Loucy (cell line): ENCODE data around the gene ZKSCAN4.

Source experiments
- H2AFZ ChIP-seq: fragments of 200-600 bp; sonication (generic); 2 replicates; pipeline ENCODE4 v1.6.0; 2016; ENCODE audit warnings: antibody characterized with exemption, mild to moderate bottlenecking, low read length, moderate library complexity
- H3F3A ChIP-seq: fragments of 200-600 bp; 2 replicates; pipeline ENCODE4 v1.6.0; 2016; ENCODE audit warnings: antibody characterized with exemption, low read depth, mild to moderate bottlenecking
- H3K27me3 ChIP-seq: fragments of 200-600 bp; sonication (generic); 2 replicates; pipeline ENCODE4 v1.6.1; 2014; ENCODE audit warnings: low read length, mild to moderate bottlenecking; ENCODE audit not compliant: insufficient read depth, poor library complexity, severe bottlenecking
- H3K36me3 ChIP-seq: fragments of 200-600 bp; sonication (generic); 2 replicates; pipeline ENCODE4 v1.6.1; 2016; ENCODE audit warnings: low read length; ENCODE audit not compliant: insufficient read depth
- H3K4me1 ChIP-seq: fragments of 200-600 bp; sonication (generic); 2 replicates; pipeline ENCODE4 v1.5.1; 2014; ENCODE audit warnings: low read length, mild to moderate bottlenecking; ENCODE audit not compliant: insufficient read depth, poor library complexity, severe bottlenecking
- H3K4me2 ChIP-seq: fragments of 200-600 bp; sonication (generic); 2 replicates; pipeline ENCODE4 v1.6.0; 2014; ENCODE audit warnings: antibody characterized with exemption, low read length, low read depth, mild to moderate bottlenecking; ENCODE audit not compliant: poor library complexity, severe bottlenecking
- H3K4me3 ChIP-seq: fragments of 200-600 bp; sonication (generic); 2 replicates; pipeline ENCODE4 v1.5.1; 2014; ENCODE audit warnings: low read length, mild to moderate bottlenecking, mixed read lengths; ENCODE audit not compliant: poor library complexity, severe bottlenecking
- H3K79me2 ChIP-seq: fragments of 200-600 bp; sonication (generic); 2 replicates; pipeline ENCODE4 v1.6.1; 2014; ENCODE audit warnings: low read length; ENCODE audit not compliant: insufficient read depth
- H3K9ac ChIP-seq: fragments of 200-600 bp; sonication (generic); 2 replicates; pipeline ENCODE4 v1.6.0; 2014; ENCODE audit warnings: mild to moderate bottlenecking, low read depth, low read length, moderate library complexity; ENCODE audit not compliant: poor library complexity, severe bottlenecking
- H3K9me2 ChIP-seq: fragments of 200-600 bp; sonication (generic); replicated peaks from 2 replicates; pipeline ENCODE4 v1.6.1; 2016; ENCODE audit warnings: low read depth, low read length, mixed read lengths
- H3K9me3 ChIP-seq: fragments of 200-600 bp; sonication (generic); 2 replicates; pipeline ENCODE4 v1.6.1; 2014; ENCODE audit warnings: mild to moderate bottlenecking, antibody characterized with exemption, low read length, low read depth; ENCODE audit not compliant: insufficient read depth
- H4K20me1 ChIP-seq: fragments of 200-600 bp; sonication (generic); 2 replicates; pipeline ENCODE4 v1.6.0; 2014; ENCODE audit warnings: antibody characterized with exemption, low read length, mild to moderate bottlenecking; ENCODE audit not compliant: insufficient read depth, poor library complexity, severe bottlenecking
- EZH2phosphoT487 ChIP-seq: fragments of 200-600 bp; IDR thresholded peaks from 2 replicates; pipeline ENCODE4 v1.6.1; 2018; ENCODE audit warnings: antibody characterized with exemption, mild to moderate bottlenecking, moderate library complexity, borderline replicate concordance
- TF ChIP-seq, protein P1 (sequence below): fragments of 200-600 bp; sonication (generic); conservative IDR thresholded peaks from 2 replicates; pipeline ENCODE4 v1.5.1; 2014; ENCODE audit warnings: mild to moderate bottlenecking, antibody characterized with exemption, low read length

The ZKSCAN4 gene

GRCh38 chr6:28218312-28219248 is 33.5 kb downstream of the ZKSCAN4 start:
- H3F3A ChIP-seq, result no peaks in the 10 kb centered on the region
- TF ChIP-seq EZH2phosphoT487, result no peak
- TF ChIP-seq, protein P1, sequence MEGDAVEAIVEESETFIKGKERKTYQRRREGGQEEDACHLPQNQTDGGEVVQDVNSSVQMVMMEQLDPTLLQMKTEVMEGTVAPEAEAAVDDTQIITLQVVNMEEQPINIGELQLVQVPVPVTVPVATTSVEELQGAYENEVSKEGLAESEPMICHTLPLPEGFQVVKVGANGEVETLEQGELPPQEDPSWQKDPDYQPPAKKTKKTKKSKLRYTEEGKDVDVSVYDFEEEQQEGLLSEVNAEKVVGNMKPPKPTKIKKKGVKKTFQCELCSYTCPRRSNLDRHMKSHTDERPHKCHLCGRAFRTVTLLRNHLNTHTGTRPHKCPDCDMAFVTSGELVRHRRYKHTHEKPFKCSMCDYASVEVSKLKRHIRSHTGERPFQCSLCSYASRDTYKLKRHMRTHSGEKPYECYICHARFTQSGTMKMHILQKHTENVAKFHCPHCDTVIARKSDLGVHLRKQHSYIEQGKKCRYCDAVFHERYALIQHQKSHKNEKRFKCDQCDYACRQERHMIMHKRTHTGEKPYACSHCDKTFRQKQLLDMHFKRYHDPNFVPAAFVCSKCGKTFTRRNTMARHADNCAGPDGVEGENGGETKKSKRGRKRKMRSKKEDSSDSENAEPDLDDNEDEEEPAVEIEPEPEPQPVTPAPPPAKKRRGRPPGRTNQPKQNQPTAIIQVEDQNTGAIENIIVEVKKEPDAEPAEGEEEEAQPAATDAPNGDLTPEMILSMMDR, result no peak
- H3K27me3 ChIP-seq, result no peaks in the 10 kb centered on the region
- H3K4me1 ChIP-seq, result peaks cover 4% of the 10 kb centered on the region
- H3K36me3 ChIP-seq, result no peaks in the 10 kb centered on the region
- no peaks in the 10 kb centered on the region for H3K79me2 ChIP-seq
- H4K20me1 ChIP-seq, result no peaks in the 10 kb centered on the region
- H3K9me3 ChIP-seq, result no peaks in the 10 kb centered on the region
- no peak overlapping the region for H3K4me3 ChIP-seq
- H3K9me2 ChIP-seq, result no peaks in the 10 kb centered on the region
- no peak overlapping the region for H3K9ac ChIP-seq
- no peak overlapping the region for H2AFZ ChIP-seq
- no peak overlapping the region for H3K4me2 ChIP-seq

GRCh38 chr6:28217890-28218289 is 34.2 kb downstream of the ZKSCAN4 start:
- Histone ChIP-seq H4K20me1 (no peaks in the 10 kb centered on the region), H3K4me1 (peaks cover 4% of the 10 kb centered on the region), H3K4me2 (no peak overlapping the region), H3K36me3 (no peaks in the 10 kb centered on the region), H3K9ac (no peak overlapping the region), H3K4me3 (no peak overlapping the region), H3K9me3 (no peaks in the 10 kb centered on the region), H3F3A (no peaks in the 10 kb centered on the region), H3K27me3 (no peaks in the 10 kb centered on the region), H3K9me2 (no peaks in the 10 kb centered on the region), H2AFZ (no peak overlapping the region), H3K79me2 (no peaks in the 10 kb centered on the region)
- TF ChIP-seq, protein P1, result no peak
- no peak for TF ChIP-seq EZH2phosphoT487

GRCh38 chr6:28215425-28215824 is 36.6 kb downstream of the ZKSCAN4 start:
- Histone ChIP-seq H3K9me3 (no peaks in the 10 kb centered on the region), H4K20me1 (no peaks in the 10 kb centered on the region), H3K36me3 (no peaks in the 10 kb centered on the region), H2AFZ (no peak overlapping the region), H3K9me2 (no peaks in the 10 kb centered on the region), H3K4me2 (no peak overlapping the region), H3K4me3 (no peak overlapping the region), H3K9ac (no peak overlapping the region), H3K79me2 (no peaks in the 10 kb centered on the region), H3K4me1 (peaks cover under 1% of the 10 kb centered on the region), H3K27me3 (no peaks in the 10 kb centered on the region), H3F3A (no peaks in the 10 kb centered on the region)
- TF ChIP-seq, protein P1, result no peak
- TF ChIP-seq EZH2phosphoT487, result no peak
